NCI-H2107 (cell line): ENCODE measurements around the gene INF2.
"Not testable (repeated sequence)": the region's sequence is repeated elsewhere in the genome, so short reads cannot be mapped to it uniquely, and the experiment has no call there.

ENCODE experiments used
- DNase-seq: peaks from one replicate; lab custom pipeline; 2025; lab: John Stamatoyannopoulos, UW

Gene INF2

DNA sequence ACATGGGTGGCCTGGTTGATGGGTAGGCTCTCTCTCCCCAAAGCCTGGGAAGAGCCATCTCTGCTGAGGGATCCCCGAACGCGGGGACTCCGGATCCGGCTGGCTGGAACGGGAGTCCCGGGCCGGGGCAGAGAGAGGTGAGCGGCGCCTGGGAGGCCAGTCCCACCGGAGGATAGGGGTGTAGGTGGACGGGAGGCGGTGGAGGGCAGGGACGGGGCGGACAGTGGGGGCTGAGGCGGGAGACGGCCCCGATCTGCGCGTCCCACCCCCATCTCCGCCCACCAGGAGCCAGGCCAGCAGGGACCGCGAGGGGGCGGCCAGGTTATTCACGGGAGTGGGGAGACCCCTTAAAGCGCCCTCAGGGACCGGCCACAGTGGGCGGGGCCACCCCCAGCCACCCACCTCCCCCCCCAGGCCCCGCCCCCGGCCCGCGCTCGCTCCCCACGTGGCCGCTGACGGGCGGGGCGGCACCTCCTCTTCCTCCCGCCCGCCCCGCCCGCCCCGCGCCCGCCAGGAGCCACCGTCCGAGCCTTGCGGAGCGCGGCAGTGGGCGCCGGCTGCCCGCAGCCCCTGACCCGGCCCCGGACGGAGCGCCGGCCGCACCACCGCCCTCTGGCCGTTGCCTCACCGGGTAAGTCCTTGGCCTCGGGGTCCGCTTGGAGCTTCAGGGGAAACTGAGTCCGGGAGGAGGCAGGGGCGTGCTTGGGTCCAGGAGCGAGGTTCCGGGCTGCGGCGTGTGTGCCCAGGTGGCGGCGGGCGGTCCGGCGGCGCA is at the start of gene INF2:
Gene INF2, plus strand, starts transcription at position 510 of the 772 bp plus-strand sequence. CDS start 11,748 bp downstream, outside the sequence.
- DNase-seq = peak; percentile 34

GRCh38 chr14:104639885-104640548 is 49.4 kb upstream of the INF2 start:
- DNase-seq = peak; percentile 50

DNA sequence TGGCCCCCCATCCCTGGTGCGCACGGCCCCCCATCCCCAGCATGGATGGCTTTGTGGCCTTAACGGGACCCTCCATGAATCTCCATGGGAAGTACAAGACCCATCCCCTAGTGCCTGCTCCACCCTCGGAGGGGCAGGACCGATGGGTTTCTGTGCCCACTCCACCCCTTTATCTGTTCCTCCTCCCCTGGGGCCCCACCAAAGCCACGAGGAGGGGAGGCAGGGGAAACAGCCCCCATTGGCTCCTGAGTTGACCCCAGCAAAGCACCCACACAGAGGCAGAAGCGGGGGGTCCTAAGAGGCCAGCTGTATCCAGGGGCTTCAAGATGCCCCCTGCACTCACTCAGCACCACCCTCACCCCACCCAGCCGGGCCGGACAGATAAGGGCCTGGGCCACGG is 48.7 kb upstream of the INF2 start:
- DNase-seq = no peak

GRCh38 chr14:104641753-104642539 is 47.5 kb upstream of the INF2 start:
- no peak for DNase-seq

DNA sequence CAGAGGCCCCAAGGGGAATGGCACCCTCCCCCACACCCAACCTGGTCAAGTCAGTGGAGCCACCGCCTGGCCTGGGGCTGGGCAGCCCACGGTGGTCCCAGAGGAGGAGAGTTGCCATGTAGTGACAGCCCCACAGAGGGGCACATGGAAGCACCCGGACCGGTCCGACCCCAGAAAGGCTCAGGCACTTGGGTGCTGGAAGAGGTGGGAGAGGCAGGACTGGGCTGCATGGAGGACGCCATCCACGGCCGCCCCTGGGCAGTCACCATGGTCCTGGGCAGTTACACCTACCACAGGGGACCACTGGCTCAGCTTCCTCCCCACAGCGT is 46.9 kb upstream of the INF2 start:
- no peak for DNase-seq

GRCh38 chr14:104643306-104643705 is 46.1 kb upstream of the INF2 start:
- no peak for DNase-seq

- DNase-seq = no peak
Observed at GRCh38 chr14:104644091-104644635, 45.3 kb upstream of the INF2 start.

GRCh38 chr14:104644656-104645378 is 44.6 kb upstream of the INF2 start:
- no peak for DNase-seq

DNA sequence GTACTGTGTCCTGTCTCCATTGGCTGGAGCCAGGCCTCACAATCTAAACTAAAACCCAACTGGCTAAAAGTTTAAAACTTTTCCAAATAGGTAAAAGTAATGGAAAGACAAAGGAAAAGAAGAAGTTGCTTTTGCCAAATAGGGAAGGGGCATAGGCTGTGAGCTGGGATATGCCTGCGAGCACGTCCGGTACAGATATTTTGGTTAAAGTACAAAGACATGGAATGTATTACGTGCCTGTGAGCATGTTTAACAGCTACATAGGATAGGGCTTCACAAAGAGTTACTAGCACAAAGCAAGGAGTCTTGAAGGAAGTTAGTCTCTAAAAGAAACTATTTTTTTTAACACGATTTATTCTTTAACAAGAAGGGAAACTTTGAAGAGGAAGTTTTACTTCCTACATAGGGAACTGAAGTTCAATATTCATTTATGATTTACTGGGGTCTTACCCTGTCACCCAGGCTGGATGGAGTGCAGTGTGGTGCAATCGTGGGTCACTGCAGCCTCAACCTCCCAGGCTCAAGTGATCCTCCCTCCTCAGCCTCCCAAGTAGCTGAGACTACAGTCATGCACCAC is 41.9 kb upstream of the INF2 start:
- DNase-seq = no peak

DNA sequence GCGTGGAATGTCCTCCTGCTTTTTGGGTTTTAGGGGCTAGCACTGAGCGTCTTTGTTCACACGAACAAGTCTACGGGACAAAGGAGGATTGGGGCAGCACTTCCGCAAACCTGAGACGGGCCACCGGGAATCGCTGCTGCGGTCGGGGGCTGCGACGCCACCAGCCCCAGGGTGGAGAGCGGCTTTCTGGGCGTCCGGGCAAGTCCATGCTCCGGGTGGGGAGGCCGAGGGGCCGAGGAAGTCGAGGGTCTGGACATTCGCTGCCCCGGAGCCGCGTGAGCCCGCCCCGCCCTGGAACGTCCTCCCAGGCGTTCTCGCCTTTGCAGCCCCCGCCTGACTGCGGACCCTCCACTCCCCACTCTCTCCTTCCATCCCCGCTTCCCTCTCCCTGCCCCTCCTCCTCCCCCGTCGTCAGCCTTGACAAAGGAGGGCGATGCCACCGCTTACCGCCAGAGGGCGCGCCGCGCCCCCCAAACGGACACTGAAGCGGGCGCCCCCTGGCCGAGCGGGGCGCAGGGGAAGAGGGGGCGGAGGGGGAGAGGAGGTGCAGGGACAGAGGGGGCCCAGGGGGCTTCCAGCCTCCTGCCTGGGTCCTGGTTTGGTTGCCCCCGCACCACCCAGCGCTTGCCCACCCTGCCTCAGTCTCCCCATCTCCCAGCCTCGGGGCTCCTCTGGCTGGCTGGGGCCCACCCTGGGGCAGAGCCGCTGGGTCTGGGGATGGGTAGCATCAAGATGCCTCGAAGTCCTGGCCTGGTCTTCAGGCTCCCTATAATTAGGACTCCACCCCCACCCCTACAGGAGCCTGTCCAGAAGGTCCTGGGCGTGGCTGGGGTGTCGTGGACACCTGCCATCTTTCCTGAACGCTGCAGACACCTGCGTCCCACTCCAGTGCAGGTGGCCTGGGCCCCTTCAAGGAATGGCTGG is 39.1 kb upstream of the INF2 start:
- DNase-seq = no peak

- DNase-seq = no peak
Observed at GRCh38 chr14:104650981-104651875, 38.2 kb upstream of the INF2 start.

- DNase-seq = no peak
Observed at GRCh38 chr14:104651876-104652260, 37.5 kb upstream of the INF2 start.

GRCh38 chr14:104652386-104652785 is 37.0 kb upstream of the INF2 start:
- no peak for DNase-seq

DNA sequence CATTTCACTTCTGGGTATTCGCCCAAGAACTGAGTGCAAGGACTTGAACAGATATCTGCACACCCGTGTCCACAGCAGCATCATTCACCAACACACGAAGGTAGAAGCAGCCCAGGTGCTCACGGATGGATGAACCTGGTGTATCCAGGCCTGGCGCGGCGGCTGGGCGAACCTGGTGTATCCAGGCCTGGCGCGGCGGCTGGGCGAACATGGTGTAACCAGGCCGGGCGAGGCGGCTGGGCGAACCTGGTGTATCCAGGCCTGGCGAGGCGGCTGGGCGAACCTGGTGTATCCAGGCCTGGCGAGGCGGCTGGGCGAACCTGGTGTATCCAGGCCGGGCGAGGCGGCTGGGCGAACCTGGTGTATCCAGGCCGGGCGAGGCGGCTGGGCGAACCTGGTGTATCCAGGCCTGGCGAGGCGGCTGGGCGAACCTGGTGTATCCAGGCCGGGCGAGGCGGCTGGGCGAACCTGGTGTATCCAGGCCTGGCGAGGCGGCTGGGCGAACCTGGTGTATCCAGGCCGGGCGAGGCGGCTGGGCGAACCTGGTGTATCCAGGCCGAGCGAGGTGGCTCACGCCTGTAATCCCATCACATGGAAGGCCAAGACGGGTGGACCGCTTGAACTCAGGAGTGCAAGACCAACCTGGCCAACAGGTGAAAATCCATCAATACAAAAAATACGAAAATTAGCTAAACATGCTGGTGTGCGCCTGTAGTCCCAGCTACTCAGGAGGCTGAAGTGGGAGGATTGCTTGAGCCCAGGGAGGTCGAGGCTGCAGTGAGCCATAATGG is 36.1 kb upstream of the INF2 start:
- not testable (repeated sequence) for DNase-seq

DNA sequence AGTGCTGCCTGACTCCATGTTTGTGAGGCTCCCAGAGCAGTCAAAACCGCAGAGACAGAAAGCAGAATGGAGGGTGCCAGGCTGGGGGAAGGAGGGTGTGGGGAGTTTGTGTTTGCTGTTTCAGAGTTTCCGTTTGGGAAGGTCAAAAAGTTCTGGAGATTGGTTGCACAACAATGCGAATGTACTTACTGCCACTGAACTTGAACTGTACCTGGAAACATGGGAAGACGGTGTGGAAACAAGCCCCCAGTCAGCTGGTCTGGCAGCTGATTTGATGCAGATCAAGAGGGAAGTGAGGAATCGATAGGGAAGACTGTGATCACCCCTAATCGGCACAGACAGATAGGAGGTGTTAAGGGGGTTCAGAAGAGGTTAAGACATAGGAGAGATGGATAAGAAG is 35.3 kb upstream of the INF2 start:
- no peak for DNase-seq

- no peak for DNase-seq
Observed at GRCh38 chr14:104655128-104655848, 34.1 kb upstream of the INF2 start.

GRCh38 chr14:104656014-104656714 is 33.3 kb upstream of the INF2 start:
- no peak for DNase-seq
